ENCODE measurements around the gene DDT.
A peak's percentile ranks its signal among the peaks of the same experiment; 100 is the strongest.
"Not testable (repeated sequence)": the region's sequence is repeated elsewhere in the genome, so short reads cannot be mapped to it uniquely, and the experiment has no call there.

The DDT gene

DNA sequence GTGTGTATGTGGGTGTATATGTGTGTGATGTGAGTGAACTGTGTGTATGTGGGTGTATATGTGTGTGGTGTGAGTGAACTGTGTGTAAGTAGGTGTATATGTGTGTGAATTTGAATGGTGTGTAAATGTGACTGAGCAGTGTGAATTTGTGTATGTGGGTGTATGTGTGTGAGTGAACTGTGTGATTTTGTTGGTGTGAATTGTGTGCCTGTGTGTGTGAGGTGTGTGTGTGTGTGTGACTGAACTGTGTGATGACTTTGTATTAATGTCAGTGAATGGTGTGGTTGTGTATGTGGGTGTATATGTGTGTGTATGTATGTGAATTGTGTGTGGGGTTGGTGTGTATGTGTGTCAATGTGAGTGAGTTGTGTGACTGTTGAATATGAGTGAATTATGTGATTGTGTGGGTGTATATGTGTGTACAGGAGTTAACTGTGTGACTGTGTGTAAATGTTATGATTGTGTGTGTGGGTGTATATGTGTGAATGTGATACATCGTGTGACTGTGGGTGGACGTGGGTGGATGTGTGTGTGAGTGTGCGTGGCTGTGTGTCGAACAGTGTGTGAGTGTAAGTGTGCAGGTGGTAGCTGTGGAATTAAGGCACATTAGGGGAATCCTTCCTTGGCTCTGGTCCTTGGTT lies 12.4 kb upstream of the DDT start:
- not testable (repeated sequence) for DNase-seq

DNA sequence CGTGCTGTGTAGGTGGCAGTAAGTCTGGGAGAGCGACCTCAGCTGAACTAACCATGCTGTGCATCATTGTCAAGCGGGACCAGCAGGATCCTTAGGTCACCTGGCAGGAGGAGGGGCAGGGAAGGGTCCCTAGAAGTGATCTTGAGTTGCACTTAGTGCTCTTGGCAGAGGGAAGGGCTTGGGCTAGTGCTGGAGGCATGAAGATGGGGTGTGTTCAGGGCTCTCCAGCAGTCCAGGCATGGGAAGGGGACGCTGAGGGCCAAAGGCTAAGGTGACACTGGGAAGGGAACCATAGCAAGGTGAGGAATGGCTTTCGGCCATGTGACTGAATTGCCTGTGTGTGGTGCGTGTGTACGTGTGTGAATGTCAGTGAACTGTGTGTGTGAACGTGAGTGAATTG lies 11.8 kb upstream of the DDT start:
- DNase-seq, result not testable (repeated sequence)

DNA sequence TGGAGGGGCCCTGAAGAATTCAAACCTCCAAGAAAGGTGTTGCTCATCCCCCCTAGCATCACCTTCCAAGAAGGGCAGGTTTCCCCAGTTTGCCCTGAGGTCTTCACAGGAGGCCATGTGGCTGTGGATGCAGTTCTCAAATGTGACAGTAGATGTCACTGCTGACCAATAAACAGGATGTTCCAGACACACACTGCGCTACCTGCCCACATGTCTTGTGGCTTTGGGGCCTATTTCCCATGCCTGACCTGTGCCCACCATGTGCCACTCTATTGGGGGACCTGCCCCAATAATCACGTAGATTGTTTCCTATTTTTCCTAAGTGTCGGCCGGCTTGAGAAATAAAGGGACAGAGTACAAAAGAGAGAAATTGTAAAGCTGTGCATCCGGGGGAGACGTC lies 10.2 kb upstream of the DDT start:
- DNase-seq, result peak; percentile 11

DNA sequence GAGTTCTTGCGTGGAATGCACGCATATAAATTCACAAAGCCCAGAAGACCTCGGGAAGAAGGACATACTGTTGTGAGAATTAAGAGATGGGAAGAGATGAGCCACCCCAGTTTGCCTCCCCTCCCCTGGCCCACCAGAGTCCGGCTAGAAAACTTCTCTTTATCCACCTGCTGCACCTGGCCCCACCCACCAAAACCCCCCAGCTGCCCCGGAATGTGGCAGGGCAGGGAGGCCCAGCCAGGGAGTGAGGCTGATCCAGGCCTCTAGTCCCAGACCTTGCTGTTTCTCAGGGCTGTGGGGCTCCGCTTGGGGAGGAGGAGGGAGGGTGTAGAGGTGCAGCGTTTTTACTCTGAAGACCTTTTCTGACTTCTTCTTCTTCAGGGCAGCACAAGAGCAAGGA lies 6.3 kb upstream of the DDT start:
- not testable (repeated sequence) for DNase-seq

DNA sequence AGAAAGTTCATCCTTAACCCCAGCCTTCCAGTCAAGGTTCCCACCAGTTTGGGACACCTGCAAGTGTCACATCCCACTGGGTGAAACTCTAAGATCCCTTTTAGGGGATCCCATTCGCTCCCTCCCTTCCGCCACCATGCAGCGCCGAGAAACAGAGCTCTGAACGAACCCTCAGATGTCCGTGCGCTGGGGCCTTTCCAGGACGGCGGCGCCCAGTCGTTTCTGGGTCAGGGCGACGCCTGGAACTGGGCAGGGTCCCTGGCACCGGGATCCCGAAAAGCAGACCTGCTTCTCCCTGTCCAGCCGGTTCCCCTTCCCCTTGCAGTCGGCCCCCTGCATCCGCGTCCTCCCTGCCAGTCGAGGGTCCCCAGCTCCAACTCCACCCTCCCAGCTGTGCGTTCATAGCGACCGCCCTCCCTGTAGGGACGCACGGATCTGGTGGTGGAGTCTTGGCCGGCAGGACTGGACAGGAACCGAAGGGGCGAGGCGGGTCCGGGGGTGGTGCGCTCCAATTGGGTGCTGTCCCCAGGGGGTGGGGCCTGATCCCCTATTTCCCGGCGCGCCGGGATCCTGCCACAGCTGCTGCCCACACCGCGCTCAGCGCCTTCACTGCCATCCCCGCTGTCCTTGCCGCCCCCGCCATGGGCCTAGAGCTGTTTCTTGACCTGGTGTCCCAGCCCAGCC lies 5.5 kb upstream of the DDT start, which contains the start of gene GSTT2:
GSTT2 (plus strand) TSS at position 578 of the 684 bp plus-strand sequence.
- not testable (repeated sequence) for DNase-seq

DNA sequence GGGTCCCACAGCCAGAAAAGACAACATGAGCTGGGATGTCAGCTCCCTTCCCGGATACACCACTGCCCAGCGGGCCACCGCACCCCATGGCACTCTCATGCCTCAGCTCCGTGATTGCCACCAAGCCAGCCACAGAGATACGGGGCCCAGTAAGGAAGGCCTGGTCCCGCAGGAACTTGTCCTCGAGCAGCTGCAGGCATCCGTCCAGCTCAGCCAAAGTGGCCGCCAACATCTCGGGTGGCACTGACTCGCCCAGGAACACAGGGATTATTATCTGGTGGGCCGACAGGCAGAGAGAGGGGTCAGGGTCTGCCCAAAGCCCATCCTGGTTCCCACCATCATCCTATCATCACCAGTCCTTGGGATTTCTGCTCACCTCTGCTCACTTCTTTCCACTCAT lies 3.1 kb upstream of the DDT start:
- not testable (repeated sequence) for DNase-seq

DNA sequence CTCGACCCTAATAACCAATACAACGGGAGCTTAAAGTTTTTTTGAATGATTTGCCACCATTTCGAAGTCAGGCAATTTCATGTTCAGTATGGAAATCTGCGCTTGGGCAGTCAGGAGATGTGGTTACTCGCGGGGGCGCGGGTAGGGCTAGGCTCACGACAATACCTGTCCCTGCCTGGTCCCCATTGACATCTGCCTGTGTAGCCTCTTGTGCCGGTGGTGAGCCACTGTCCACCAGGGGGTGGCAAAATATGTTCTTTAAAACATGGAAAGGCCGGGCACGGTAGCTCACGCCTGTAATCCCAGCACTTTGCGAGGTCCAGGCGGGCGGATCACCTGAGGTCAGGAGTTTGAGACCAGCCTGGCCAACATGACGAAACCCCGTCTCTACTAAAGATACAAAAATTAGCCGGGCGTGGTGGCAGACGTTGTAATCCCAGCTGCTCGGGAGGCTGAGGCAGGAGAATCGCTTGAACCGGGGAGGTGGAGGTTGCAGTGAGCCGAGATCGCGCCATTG lies 653 bp upstream of the DDT start:
- DNase-seq, result not testable (repeated sequence)

DNA sequence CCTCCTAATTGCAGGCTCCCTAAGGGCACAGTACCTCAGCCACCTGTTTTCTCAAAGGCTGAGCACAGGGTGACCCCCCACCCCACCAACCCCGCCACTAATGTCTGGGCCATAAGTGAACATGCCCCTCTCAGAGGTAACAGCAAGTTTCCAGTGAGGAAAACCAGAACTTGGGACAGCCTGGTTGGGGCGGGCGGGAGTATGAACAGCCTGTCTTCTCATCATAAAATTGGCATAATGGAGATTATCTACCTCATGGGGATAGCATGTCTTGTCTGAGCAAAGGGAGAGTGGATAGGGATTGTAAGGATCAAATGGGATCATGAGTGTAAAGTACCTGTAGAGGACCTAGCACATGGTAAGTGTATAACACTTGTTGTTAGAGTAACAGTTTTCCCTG lies 2.3 kb downstream of the DDT start:
- not testable (repeated sequence) for DNase-seq

DNA sequence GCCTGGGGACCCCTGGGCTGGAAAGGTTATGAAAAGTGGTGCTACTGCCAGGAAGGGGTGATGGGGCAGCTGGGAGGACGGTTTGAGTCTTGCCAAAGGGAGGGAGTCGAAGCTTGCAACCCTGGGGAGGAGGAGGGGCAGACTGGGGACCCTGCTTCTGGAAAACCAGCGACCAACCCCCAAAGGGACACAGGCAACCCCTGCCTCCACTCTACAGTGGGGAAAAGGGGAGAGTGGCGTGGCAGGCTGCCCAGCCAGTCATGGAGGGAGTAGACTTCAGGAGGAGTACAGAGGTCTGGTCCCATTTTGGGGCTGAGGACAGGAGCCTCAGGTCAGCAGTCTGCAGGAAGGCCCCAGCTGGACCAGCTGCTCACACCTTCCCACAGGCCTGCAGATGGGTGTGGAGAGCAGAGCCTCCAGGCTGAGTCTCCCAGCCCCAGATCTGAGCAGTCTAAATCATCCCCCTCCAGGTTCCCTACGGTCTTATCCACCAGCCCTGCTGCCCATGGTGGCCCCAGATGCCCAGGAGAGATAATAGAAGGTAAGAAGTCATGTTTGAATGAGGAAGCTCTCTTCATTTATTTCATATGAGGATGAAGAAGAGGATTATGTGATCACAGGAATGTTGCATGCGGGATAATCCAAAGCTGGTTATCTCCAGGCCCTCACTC lies 3.3 kb downstream of the DDT start:
- DNase-seq, result no peak

DNA sequence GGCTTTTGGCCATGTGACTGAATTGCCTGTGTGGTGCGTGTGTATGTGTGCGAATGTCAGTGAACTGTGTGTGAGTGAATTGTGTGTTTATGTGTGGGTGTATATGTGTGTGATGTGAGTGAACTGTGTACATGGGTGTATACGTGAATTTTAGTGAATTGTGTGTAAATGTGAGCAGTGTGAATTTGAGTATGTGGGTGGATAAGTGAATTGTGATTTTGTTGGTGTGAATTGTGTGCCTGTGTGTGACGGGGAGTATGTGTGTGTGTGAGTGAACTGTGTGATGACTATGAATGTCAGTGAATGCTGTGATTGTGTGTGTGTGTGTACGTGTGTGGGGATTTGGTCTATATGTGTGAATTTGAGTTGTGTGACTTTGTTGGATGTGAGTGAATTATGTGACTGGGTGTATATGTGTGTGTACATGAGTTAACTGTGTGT lies 4.0 kb downstream of the DDT start:
- DNase-seq, result no peak

DNA sequence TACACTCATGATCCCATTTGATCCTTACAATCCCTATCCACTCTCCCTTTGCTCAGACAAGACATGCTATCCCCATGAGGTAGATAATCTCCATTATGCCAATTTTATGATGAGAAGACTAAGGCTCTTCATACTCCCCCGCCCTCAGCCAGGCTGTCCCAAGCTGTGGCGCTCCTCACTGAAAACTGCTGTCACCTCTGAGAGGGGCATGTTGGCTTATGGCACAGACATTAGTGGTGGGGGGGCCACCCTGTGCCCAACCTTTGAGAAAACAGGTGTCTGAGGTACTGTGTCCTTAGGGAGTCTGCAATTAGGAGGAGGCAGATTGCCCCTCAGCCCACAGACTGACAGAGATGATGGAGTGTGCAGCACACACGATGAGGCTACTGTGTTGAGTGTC lies 5.2 kb downstream of the DDT start:
- no peak for DNase-seq

DNA sequence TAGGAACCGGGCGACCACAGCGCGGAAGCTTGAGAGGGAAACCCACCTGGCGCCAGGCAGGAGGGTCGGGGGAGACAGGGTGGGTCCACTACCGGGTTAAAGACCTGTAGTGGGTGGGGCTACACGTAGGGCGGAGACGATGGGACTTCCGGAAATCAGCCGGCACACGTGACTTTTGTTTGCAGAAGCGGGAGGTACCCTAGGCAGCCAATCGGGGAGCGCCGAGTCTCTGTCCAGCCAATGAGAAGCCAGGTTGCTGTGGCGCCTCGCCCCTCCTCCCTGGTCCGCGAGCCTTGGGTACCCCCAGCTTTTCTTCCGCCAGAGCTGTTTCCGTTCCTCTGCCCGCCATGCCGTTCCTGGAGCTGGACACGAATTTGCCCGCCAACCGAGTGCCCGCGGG lies 7.7 kb downstream of the DDT start, which contains the start of gene DDTL:
DDTL (plus strand) TSS at position 321 of the 400 bp plus-strand sequence; CDS start at position 348, 27 bp downstream.
- DNase-seq, result not testable (repeated sequence)

DNA sequence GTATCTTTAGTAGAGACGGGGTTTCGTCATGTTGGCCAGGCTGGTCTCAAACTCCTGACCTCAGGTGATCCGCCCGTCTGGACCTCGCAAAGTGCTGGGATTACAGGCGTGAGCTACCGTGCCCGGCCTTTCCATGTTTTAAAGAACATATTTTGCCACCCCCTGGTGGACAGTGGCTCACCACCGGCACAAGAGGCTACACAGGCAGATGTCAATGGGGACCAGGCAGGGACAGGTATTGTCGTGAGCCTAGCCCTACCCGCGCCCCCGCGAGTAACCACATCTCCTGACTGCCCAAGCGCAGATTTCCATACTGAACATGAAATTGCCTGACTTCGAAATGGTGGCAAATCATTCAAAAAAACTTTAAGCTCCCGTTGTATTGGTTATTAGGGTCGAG lies 8.1 kb downstream of the DDT start:
- not testable (repeated sequence) for DNase-seq

DNA sequence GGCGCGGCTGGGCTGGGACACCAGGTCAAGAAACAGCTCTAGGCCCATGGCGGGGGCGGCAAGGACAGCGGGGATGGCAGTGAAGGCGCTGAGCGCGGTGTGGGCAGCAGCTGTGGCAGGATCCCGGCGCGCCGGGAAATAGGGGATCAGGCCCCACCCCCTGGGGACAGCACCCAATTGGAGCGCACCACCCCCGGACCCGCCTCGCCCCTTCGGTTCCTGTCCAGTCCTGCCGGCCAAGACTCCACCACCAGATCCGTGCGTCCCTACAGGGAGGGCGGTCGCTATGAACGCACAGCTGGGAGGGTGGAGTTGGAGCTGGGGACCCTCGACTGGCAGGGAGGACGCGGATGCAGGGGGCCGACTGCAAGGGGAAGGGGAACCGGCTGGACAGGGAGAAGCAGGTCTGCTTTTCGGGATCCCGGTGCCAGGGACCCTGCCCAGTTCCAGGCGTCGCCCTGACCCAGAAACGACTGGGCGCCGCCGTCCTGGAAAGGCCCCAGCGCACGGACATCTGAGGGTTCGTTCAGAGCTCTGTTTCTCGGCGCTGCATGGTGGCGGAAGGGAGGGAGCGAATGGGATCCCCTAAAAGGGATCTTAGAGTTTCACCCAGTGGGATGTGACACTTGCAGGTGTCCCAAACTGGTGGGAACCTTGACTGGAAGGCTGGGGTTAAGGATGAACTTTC lies 13.0 kb downstream of the DDT start, which contains the start of gene GSTT2B:
GSTT2B (minus strand) TSS at position 112 of the 688 bp plus-strand sequence; CDS start at position 48, 64 bp downstream.
- not testable (repeated sequence) for DNase-seq

DNA sequence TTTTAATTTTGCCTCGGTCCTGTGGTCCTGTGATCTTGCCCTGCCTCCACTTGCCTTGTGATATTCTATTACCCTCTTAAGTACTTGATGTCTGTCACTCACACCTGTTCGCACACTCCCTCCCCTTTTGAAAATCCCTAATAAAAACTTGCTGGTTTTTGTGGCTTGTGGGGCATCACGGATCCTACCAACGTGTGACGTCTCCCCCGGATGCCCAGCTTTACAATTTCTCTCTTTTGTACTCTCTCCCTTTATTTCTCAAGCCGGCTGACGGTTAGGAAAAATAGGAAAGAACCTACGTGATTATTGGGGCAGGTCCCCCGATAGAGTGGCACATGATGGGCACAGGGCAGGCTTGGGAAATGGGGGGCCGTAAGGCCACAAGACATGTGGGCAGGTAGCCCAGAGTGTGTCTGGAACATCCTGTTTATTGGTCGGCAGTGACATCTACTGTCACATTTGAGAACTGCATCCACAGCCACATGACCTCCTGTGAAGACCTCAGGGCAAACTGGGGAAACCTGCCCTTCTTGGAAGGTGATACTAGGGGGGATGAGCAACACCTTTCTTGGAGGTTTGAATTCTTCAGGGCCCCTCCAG lies 17.8 kb downstream of the DDT start:
- DNase-seq, result peak; percentile 10

DNA sequence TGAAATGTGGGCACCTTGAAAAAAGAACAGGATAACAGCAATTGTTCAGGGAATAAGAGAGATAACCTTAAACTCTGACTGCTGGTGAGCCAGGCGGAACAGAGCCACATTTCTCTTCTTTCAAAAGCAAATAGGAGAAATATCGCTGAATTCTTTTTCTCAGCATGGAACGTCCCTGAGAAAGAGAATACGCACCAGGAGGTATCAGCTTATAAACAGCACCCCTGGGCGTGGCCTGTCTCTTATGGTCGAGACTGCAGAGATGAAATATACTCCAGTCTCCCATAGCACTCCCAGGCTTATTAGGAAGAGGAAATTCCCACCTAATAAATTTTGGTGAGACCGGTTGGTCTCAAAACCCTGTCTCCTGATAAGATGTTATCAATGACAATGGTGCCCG lies 18.4 kb downstream of the DDT start:
- DNase-seq, result not testable (repeated sequence)

DNA sequence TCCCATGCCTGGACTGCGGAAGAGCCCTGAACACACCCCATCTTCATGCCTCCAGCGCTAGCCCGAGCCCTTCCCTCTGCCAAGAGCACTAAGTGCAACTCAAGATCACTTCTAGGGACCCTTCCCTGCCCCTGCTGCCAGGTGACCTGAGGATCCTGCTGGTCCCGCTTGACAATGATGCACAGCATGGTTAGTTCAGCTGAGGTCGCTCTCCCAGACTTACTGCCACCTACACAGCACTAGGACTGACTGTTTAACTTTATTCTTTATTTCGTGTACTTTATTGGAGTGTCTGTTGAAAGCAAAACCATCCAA lies 19.3 kb downstream of the DDT start:
- DNase-seq, result not testable (repeated sequence)

DNA sequence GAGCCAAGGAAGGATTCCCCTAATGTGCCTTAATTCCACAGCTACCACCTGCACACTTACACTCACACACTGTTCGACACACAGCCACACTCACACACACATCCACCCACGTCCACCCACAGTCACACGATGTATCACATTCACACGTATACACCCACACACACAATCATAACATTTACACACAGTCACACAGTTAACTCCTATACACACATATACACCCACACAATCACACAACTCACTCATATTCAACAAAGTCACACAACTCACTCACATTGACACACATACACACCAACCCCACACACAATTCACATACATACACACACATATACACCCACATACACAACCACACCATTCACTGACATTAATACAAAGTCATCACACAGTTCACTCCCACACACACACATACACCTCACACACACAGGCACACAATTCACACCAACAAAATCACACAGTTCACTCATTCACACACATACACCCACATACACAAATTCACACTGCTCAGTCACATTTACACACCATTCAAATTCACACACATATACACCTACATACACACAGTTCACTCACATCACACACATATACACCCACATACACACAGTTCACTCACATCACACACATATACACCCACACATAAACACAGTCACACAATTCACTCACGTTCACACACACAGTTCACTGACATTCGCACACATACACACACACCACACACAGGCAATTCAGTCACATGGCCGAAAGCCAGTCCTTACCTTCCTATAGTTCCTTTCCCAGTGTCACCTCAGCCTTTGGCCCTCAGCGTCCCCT lies 19.8 kb downstream of the DDT start:
- not testable (repeated sequence) for DNase-seq

DNA sequence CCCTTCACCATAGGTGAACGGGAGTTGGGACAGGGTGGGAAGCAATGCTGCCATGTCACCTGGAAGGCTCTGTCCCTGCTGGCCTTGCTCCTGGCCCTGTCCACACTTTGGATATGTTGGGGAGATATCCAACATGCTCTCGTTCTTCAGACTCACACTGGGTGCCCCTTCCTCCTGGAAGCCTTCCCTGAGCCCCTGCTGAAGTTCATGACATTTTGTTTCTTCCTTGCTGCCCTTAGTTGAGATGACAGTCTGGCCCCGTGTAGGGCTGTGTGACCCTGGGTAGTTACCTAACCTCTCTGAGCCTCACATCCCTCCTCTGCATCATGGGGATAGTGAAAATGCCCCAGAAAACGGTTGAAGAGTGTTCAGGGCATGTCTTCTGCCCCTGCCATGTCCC lies 20.8 kb downstream of the DDT start:
- DNase-seq, result not testable (repeated sequence)

DNA sequence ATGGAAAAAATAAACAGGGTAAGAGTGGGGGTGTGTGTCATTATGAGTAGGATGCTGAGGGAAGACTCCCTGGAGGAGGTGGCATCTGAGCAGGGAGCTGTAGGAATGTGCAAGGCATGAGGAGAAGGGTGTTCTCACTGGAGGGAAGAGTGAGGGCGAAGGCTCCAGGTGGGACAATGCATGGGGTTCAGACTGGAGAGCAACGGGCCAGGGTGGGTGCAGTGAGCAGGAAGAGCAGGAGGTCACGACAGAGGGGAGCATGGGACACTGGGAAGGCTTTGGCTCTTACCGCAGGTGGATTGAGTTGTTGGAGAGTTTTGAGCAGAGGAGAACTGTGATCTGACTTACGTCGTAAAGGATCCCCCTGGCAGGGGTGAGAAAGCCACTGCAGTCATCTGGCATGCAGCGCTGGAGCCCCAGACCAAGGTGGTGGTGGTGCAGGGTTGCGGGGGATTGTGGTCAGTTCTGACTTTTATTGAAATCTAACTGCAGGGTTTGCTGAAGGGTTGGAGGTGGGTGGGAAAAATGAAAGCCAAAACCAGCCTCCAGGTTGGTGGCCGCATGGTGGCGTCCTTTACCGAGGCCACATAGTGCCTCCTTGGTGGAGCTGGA lies 21.3 kb downstream of the DDT start:
- DNase-seq, result not testable (repeated sequence)

DNA sequence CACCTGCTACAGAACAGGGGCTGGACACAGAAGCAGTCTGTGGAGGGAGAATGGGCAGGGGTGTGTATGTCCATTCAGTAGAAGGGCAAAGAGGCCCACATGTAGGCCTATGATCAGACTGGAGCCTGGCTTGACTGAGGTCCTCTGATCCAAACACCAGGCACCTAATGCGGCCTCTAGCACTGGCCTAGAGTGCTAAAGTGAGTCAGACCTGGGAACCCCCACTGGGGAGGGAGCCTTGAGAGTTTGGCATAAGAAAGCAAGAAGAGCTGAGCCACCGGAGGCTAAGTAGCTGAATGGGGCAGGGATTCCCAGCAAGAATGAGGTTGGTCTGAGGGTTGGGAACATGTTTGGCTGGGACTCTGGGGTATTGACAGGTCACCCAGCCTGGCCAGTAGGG lies 22.9 kb downstream of the DDT start:
- DNase-seq, result not testable (repeated sequence)
